Thyroid gland (tissue), 4 donors: Measurements from ENCODE around the gene OBSCN.

Experiments
- CTCF ChIP-seq, 6 experiments: fragments of 200-600 bp in 3 of 6; fragments of 450-650 bp in 3 of 6; sonication (generic) in 3 of 6; IDR thresholded peaks; one replicate each; pipeline ENCODE4 v1.5.1; 2016 to 2019; ENCODE audit warnings: antibody characterized with exemption in 6 of 6, mild to moderate bottlenecking in 2 of 6, inconsistent platforms in 1 of 6, moderate library complexity in 1 of 6
- POLR2A ChIP-seq, 2 donors: fragments of 450-650 bp; IDR thresholded peaks; one replicate each; pipeline ENCODE4 v1.6.1; 2017; ENCODE audit warnings: antibody characterized with exemption in 2 of 2, mild to moderate bottlenecking in 2 of 2, moderate library complexity in 1 of 2

GRCh38 chr1:228347181-228347580, 139.3 kb downstream of the OBSCN start:
- no peak for TF ChIP-seq POLR2A (IDR thresholded peaks at IDR 0.05)
- TF ChIP-seq CTCF (IDR thresholded peaks at IDR 0.05), result no peak
